ENCODE results near the gene KCTD18.

The KCTD18 gene

GRCh38 chr2:200454927-200455801, 54.7 kb downstream of the KCTD18 start:
- DNase-seq (ENCODE audit: low read depth) = peak; percentile 86

GRCh38 chr2:200453853-200454534, 55.9 kb downstream of the KCTD18 start:
- DNase-seq (ENCODE audit: low read depth) = no peak

- DNase-seq (ENCODE audit: low read depth) = no peak
These were observed 56.6 kb downstream of the KCTD18 start for GRCh38 chr2:200453142-200453852.

- DNase-seq (ENCODE audit: low read depth) = no peak
These were observed 57.5 kb downstream of the KCTD18 start for GRCh38 chr2:200452377-200452776.

- DNase-seq (ENCODE audit: low read depth) = no peak
These were observed 58.4 kb downstream of the KCTD18 start for GRCh38 chr2:200451511-200451910.

- DNase-seq (ENCODE audit: low read depth) = no peak
These were observed 59.6 kb downstream of the KCTD18 start for GRCh38 chr2:200450288-200450687.

- no peak for DNase-seq (ENCODE audit: low read depth)
These were observed 60.7 kb downstream of the KCTD18 start for GRCh38 chr2:200449149-200449548.

GRCh38 chr2:200448455-200448854, 61.4 kb downstream of the KCTD18 start:
- no peak for DNase-seq (ENCODE audit: low read depth)

- peak; percentile 46 for DNase-seq (ENCODE audit: low read depth)
These were observed 62.6 kb downstream of the KCTD18 start for GRCh38 chr2:200447139-200447855.

GRCh38 chr2:200446612-200447011, 63.3 kb downstream of the KCTD18 start:
- no peak for DNase-seq (ENCODE audit: low read depth)

GRCh38 chr2:200445284-200445683, 64.6 kb downstream of the KCTD18 start:
- no peak for DNase-seq (ENCODE audit: low read depth)

- no peak for DNase-seq (ENCODE audit: low read depth)
These were observed 65.3 kb downstream of the KCTD18 start for GRCh38 chr2:200444530-200444929.

- no peak for DNase-seq (ENCODE audit: low read depth)
These were observed 66.0 kb downstream of the KCTD18 start for GRCh38 chr2:200443916-200444315.

- DNase-seq (ENCODE audit: low read depth) = no peak
These were observed 66.5 kb downstream of the KCTD18 start for GRCh38 chr2:200443376-200443775.

GRCh38 chr2:200442471-200442870, 67.4 kb downstream of the KCTD18 start:
- peak; percentile 86 for DNase-seq (ENCODE audit: low read depth)

- DNase-seq (ENCODE audit: low read depth) = no peak
These were observed 69.9 kb downstream of the KCTD18 start for GRCh38 chr2:200439981-200440380.
